SK-N-SH (cell line): Measurements from ENCODE around the gene ACE. TPM values are rescaled to one million over a fixed set of nuclear protein-coding genes. Genes with fewer than 3 reads are reported as not detected.

Experiments
- CTCF ChIA-PET: fragments of 300-600, 350-600 bp; formaldehyde crosslinking; extraction: SDS; loops from one replicate; lab custom pipeline; 2021; lab: Yijun Ruan, JAX
- POLR2A ChIA-PET: fragments of 350-600 bp; sonication (Branson Sonifier 250); formaldehyde crosslinking; extraction: SDS; loops from one replicate; lab custom pipeline; 2020; ENCODE audit warnings: antibody characterized with exemption, inconsistent platforms; lab: Yijun Ruan, JAX
- DNase-seq: peaks from one replicate; pipeline ENCODE4 v3.0.0; 2012
- H2AFZ ChIP-seq: fragments of 200-600 bp; sonication (generic); 2 replicates; pipeline ENCODE4 v1.8.1; 2016; ENCODE audit warnings: antibody characterized with exemption, mild to moderate bottlenecking, low read depth
- H3F3A ChIP-seq: fragments of 200-600 bp; sonication (generic); replicated peaks from 2 replicates; pipeline ENCODE3; 2016; ENCODE audit warnings: antibody characterized with exemption, mild to moderate bottlenecking; ENCODE audit not compliant: insufficient read depth
- H3K27ac ChIP-seq, 2 experiments: fragments of 200-500 bp in 1 of 2; fragments of 200-600 bp in 1 of 2; sonication (Bioruptor generic) in 1 of 2; sonication (generic), shearing (Covaris generic) in 1 of 2; 2 replicates each; pipeline versions ENCODE4 v1.5.1 to v1.6.1; 2014 to 2016; ENCODE audit warnings: low read depth in 2 of 2, inconsistent platforms in 1 of 2, low read length in 1 of 2, mild to moderate bottlenecking in 1 of 2, mixed read lengths in 1 of 2
- H3K27me3 ChIP-seq: fragments of 200-600 bp; sonication (generic), shearing (Covaris generic); 2 replicates; pipeline ENCODE4 v1.6.1; 2016; ENCODE audit warnings: mixed run types; ENCODE audit not compliant: insufficient read depth
- H3K36me3 ChIP-seq, 2 experiments: fragments of 200-500 bp in 1 of 2; fragments of 200-600 bp in 1 of 2; sonication (Bioruptor generic) in 1 of 2; sonication (generic) in 1 of 2; replicated peaks in 1 of 2; 2 replicates each; pipeline versions ENCODE3 to v1.5.1; 2014 to 2016; ENCODE audit warnings: low read length in 1 of 2, mild to moderate bottlenecking in 1 of 2; ENCODE audit not compliant: insufficient read depth in 2 of 2, control insufficient read depth in 1 of 2
- H3K4me1 ChIP-seq, 2 experiments: fragments of 200-500 bp in 1 of 2; fragments of 200-600 bp in 1 of 2; sonication (Bioruptor generic) in 1 of 2; sonication (generic), shearing (Covaris generic) in 1 of 2; 2 replicates each; pipeline versions ENCODE4 v1.5.1 to v1.6.1; 2014 to 2016; ENCODE audit warnings: low read depth in 1 of 2, low read length in 1 of 2, mixed run types in 1 of 2; ENCODE audit not compliant: insufficient read depth in 2 of 2, control insufficient read depth in 1 of 2
- H3K4me2 ChIP-seq: fragments of 200-600 bp; sonication (generic), shearing (Covaris generic); 2 replicates; pipeline ENCODE4 v1.6.1; 2017; ENCODE audit warnings: mixed run types
- H3K4me3 ChIP-seq, 2 experiments: fragments of 200-500 bp in 1 of 2; fragments of 200-600 bp in 1 of 2; sonication (Bioruptor generic) in 1 of 2; sonication (generic), shearing (Covaris generic) in 1 of 2; 2 replicates each; pipeline versions ENCODE4 v1.5.1 to v1.8.1; 2014 to 2016; ENCODE audit warnings: low read depth in 2 of 2, inconsistent platforms in 1 of 2, low read length in 1 of 2, mild to moderate bottlenecking in 1 of 2, mixed read lengths in 1 of 2, moderate library complexity in 1 of 2
- H3K79me2 ChIP-seq: fragments of 200-600 bp; sonication (generic); 2 replicates; pipeline ENCODE4 v1.8.1; 2017; ENCODE audit warnings: mild to moderate bottlenecking; ENCODE audit not compliant: insufficient read depth
- H3K9ac ChIP-seq: fragments of 200-600 bp; sonication (generic); 2 replicates; pipeline ENCODE4 v1.6.1; 2017; ENCODE audit warnings: mixed run types
- H3K9me2 ChIP-seq: fragments of 200-600 bp; sonication (generic); 2 replicates; pipeline ENCODE4 v1.6.1; 2017; ENCODE audit warnings: mixed run types
- H3K9me3 ChIP-seq: fragments of 200-600 bp; sonication (generic); 2 replicates; pipeline ENCODE4 v1.6.1; 2017; ENCODE audit warnings: mixed run types, mild to moderate bottlenecking, moderate library complexity
- H4K20me1 ChIP-seq: fragments of 200-600 bp; sonication (generic); 2 replicates; pipeline ENCODE4 v1.6.1; 2017; ENCODE audit warnings: mild to moderate bottlenecking, mixed run types; ENCODE audit not compliant: insufficient read depth
- ELF1 ChIP-seq: IDR thresholded peaks from 2 replicates; pipeline ENCODE4 v1.4.0; 2012
- EP300 ChIP-seq, 2 experiments: IDR thresholded peaks; 2 replicates each; pipeline versions ENCODE4 v1.4.0 to v1.6.1; 2012; ENCODE audit warnings: borderline replicate concordance in 1 of 2, low read depth in 1 of 2, low read length in 1 of 2
- EZH2phosphoT487 ChIP-seq: fragments of 200-600 bp; sonication (generic); IDR thresholded peaks from 2 replicates; pipeline ENCODE4 v1.6.1; 2017; ENCODE audit warnings: low read depth, mixed run types, mild to moderate bottlenecking, antibody characterized with exemption, moderate library complexity, borderline replicate concordance
- FOXJ3 ChIP-seq: sonication (generic); formaldehyde crosslinking; IDR thresholded peaks from 2 replicates; pipeline ENCODE4 v1.5.1; 2020; ENCODE audit warnings: mild to moderate bottlenecking, missing genetic modification reagents
- FOXM1 ChIP-seq: IDR thresholded peaks from 2 replicates; pipeline ENCODE4 v1.4.0; 2012; ENCODE audit warnings: low read depth, mild to moderate bottlenecking
- GATA2 ChIP-seq: sonication (generic); formaldehyde crosslinking; IDR thresholded peaks from 2 replicates; pipeline ENCODE4 v1.5.0; 2020; ENCODE audit warnings: mild to moderate bottlenecking, missing genetic modification reagents
- JUND ChIP-seq: IDR thresholded peaks from 2 replicates; pipeline ENCODE4 v1.4.0; 2012
- MXI1 ChIP-seq: IDR thresholded peaks from 2 replicates; pipeline ENCODE4 v1.6.1; 2012; ENCODE audit warnings: mild to moderate bottlenecking, low read depth, low read length, improper control_type of control experiment
- POLR2AphosphoS5 ChIP-seq: IDR thresholded peaks from 2 replicates; pipeline ENCODE4 v1.6.1; 2012; ENCODE audit warnings: low read depth, low read length
- RCOR1 ChIP-seq: fragments of 150-350 bp; IDR thresholded peaks from 2 replicates; pipeline ENCODE4 v1.6.1; 2017; ENCODE audit warnings: antibody characterized with exemption, low read length
- TAF1 ChIP-seq: IDR thresholded peaks from 2 replicates; pipeline ENCODE4 v1.6.1; 2012; ENCODE audit warnings: low read depth, mild to moderate bottlenecking, low read length, moderate library complexity, borderline replicate concordance
- whole genome bisulfite sequencing: methylation state at CpG from one replicate; pipeline ENCODE4 v1.1.6; 2017; ENCODE audit warnings: low lambda C conversion rate; 5-methylcytosine and 5-hydroxymethylcytosine counted together
- polyA plus RNA-seq, 3 experiments: library from polyadenylated mRNA; depleted of rRNA; stranded (reverse); fragments of >200 nt; gene quantifications; 2 replicates each; pipeline ENCODE4 v1.2.3, GENCODE V29; 2012

ACE gene
- polyA plus RNA-seq, 1 of the 3 experiments (the other 2 are of a cell fraction), result 12.1 TPM

GRCh38 chr17:63440770-63441335, 36.0 kb upstream of the ACE start:
- peak; percentile 71 for DNase-seq
- H3K79me2 ChIP-seq, result peaks cover 13% of the 10 kb centered on the region; the same call in 1 of the 2 replicates
- peak overlapping the region in 1 of 2 experiments; percentile 34; a peak in 1 of 4 replicates for H3K4me3 ChIP-seq
- H3K27ac ChIP-seq, result peak overlapping the region; percentile 50 to 97; a peak in 3 of 4 replicates
- H3K9me2 ChIP-seq, result no peaks in the 10 kb centered on the region
- ChIA-PET POLR2A (interaction anchor here (0.9 to 10.2 kb wide), 9 partner anchors 9 to 181 kb away, joined by 3 to 572 read pairs (median 5); partner anchors contain the start of genes ACE, KCNH6, MAP3K3 and TACO1), CTCF (interaction anchor here (0.7 to 27.2 kb wide), 11 partner anchors 11 to 394 kb away, joined by 3 to 827 read pairs (median 5); partner anchors contain the start of genes ACE, DCAF7, MAP3K3 and TACO1)
- H3K4me1 ChIP-seq, result peaks cover 10 to 92% of the 10 kb centered on the region in 2 experiments
- H3K27me3 ChIP-seq, result no peaks in the 10 kb centered on the region
- H2AFZ ChIP-seq, result no peak overlapping the region
- no peaks in the 10 kb centered on the region for H4K20me1 ChIP-seq
- peak; percentile 32; the same call in 1 of the 2 replicates for TF ChIP-seq POLR2AphosphoS5
- peak; percentile 56; the same call in 1 of the 2 replicates for TF ChIP-seq RCOR1
- no peak for TF ChIP-seq JUND
- peak in 1 of 2 experiments; percentile 85; a peak in 3 of 4 replicates for TF ChIP-seq EP300 (IDR thresholded peaks at IDR 0.05; ENCODE audit: borderline replicate concordance in 1 of 2, low read depth in 1 of 2, low read length in 1 of 2)
- peaks cover 48% of the 10 kb centered on the region for H3F3A ChIP-seq
- 0 out of 2 replicates have a peak overlapping the region, but pooled peaks have one; percentile 14 for H3K4me2 ChIP-seq
- H3K9me3 ChIP-seq, result no peaks in the 10 kb centered on the region
- H3K36me3 ChIP-seq, result no peaks in the 10 kb centered on the region
- WGBS, result 90% methylated on average over 16 of the region's 16 CpGs
- H3K9ac ChIP-seq, result no peak overlapping the region

GRCh38 chr17:63441654-63442053, 35.2 kb upstream of the ACE start:
- H3K9ac ChIP-seq, result no peak overlapping the region
- peaks cover 6 to 88% of the 10 kb centered on the region in 2 experiments; a peak in 3 of 4 replicates for H3K4me1 ChIP-seq
- 83% methylated on average over 13 of the region's 13 CpGs for WGBS
- DNase-seq, result no peak
- POLR2A ChIA-PET, result interaction anchor here (0.9 to 10.2 kb wide), 7 partner anchors 8 to 259 kb away, joined by 3 to 572 read pairs (median 27); partner anchors contain the start of genes ACE, DCAF7 and LIMD2
- no peak overlapping the region for H3K4me2 ChIP-seq
- H3K27me3 ChIP-seq, result no peaks in the 10 kb centered on the region
- no peaks in the 10 kb centered on the region for H3K9me2 ChIP-seq
- peaks cover 48% of the 10 kb centered on the region for H3F3A ChIP-seq
- H2AFZ ChIP-seq, result no peak overlapping the region
- CTCF ChIA-PET, result interaction anchor here (0.7 to 27.2 kb wide), 12 partner anchors 12 to 393 kb away, joined by 3 to 827 read pairs (median 6); partner anchors contain the start of genes ACE, DCAF7, MAP3K3 and TACO1
- peaks cover 10% of the 10 kb centered on the region; the same call in 1 of the 2 replicates for H3K79me2 ChIP-seq
- no peaks in the 10 kb centered on the region for H3K9me3 ChIP-seq
- H3K4me3 ChIP-seq, result no peak overlapping the region; a peak in 1 of 4 replicates
- peak overlapping the region; percentile 50 to 97; a peak in 3 of 4 replicates for H3K27ac ChIP-seq
- no peaks in the 10 kb centered on the region for H4K20me1 ChIP-seq
- TF ChIP-seq FOXM1 (no peak), FOXJ3 (CRISPR knock-in tag) (peak; percentile 13; the same call in 1 of the 2 replicates), ELF1 (no peak)
- H3K36me3 ChIP-seq, result no peaks in the 10 kb centered on the region

- WGBS, result 77% methylated on average over 8 of the region's 8 CpGs
- ChIA-PET CTCF (interaction anchor here (0.8 to 27.2 kb wide), 12 partner anchors 12 to 392 kb away, joined by 3 to 827 read pairs (median 12); partner anchors contain the start of genes ACE, DCAF7, MAP3K3 and TACO1), POLR2A (interaction anchor here (0.7 to 10.2 kb wide), 16 partner anchors 8 to 258 kb away, joined by 3 to 572 read pairs (median 7); partner anchors contain the start of genes ACE, DCAF7, LIMD2 and MAP3K3)
- Histone ChIP-seq H3K4me1 (peaks cover 6 to 88% of the 10 kb centered on the region in 2 experiments; a peak in 3 of 4 replicates), H2AFZ (no peak overlapping the region), H3K9me2 (no peaks in the 10 kb centered on the region), H3K27ac (peak overlapping the region; percentile 50 to 97; a peak in 3 of 4 replicates), H3K79me2 (peaks cover 10% of the 10 kb centered on the region; the same call in 1 of the 2 replicates), H3K36me3 (no peaks in the 10 kb centered on the region), H3K4me2 (peak overlapping the region; percentile 8; the same call in 1 of the 2 replicates), H4K20me1 (no peaks in the 10 kb centered on the region), H3K9me3 (no peaks in the 10 kb centered on the region), H3K4me3 (peak overlapping the region in 1 of 2 experiments; percentile 12; a peak in 1 of 4 replicates), H3K9ac (no peak overlapping the region), H3K27me3 (no peaks in the 10 kb centered on the region), H3F3A (peaks cover 48% of the 10 kb centered on the region)
- TF ChIP-seq EP300 (IDR thresholded peaks at IDR 0.05; ENCODE audit: borderline replicate concordance in 1 of 2, low read depth in 1 of 2, low read length in 1 of 2), result peak in 1 of 2 experiments; percentile 92; a peak in 1 of 4 replicates
- TF ChIP-seq EZH2phosphoT487, result no peak
- peak; percentile 80 for TF ChIP-seq GATA2 (CRISPR knock-in tag)
- no peak for TF ChIP-seq TAF1
- TF ChIP-seq MXI1, result 0 out of 2 replicates have a peak, but pooled peaks have one; percentile 47
- peak; percentile 80 for DNase-seq
These were observed 34.8 kb upstream of the ACE start for GRCh38 chr17:63442074-63442473.
